ENCODE data around the gene RBBP6.
"Not testable (repeated sequence)": the region's sequence is repeated elsewhere in the genome, so short reads cannot be mapped to it uniquely, and the experiment has no call there.

The RBBP6 gene

DNA sequence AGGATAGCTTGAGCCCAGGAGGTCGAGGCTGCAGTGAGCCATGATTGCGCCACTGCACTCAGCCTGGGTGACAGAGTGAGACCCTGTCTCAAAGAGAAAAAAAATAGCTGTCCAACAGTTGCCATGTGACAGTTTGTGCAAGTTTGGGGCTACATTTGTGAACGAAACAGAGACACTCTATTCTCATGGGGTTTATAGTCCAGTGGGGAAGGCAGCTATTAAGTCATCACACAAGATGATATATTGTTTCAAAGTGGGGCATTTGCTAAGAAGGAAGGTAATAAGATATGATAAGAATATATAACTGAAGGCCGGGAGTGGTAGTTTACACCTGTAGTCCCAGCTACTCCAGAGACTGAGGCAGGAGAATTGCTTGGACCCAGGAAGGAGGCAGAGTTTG lies 73.3 kb downstream of the RBBP6 start:
- in situ Hi-C loops (cut with HindIII; ENCODE audit: low pct_ligation_motif_present, low sequenced_read_pairs): no loop called here
- TF ChIP-seq CTCF (IDR thresholded peaks at IDR 0.05; ENCODE audit: low read depth, low read length, missing control alignments): no peak
- Histone ChIP-seq H3K4me3 (ENCODE audit: low read depth, low read length) (no peak overlapping the region), H3K27ac (no peak overlapping the region), H3K36me3 (replicated peaks) (no peaks in the 10 kb centered on the region), H3K27me3 (replicated peaks) (peaks cover 10% of the 10 kb centered on the region)
- DNase-seq: no peak

DNA sequence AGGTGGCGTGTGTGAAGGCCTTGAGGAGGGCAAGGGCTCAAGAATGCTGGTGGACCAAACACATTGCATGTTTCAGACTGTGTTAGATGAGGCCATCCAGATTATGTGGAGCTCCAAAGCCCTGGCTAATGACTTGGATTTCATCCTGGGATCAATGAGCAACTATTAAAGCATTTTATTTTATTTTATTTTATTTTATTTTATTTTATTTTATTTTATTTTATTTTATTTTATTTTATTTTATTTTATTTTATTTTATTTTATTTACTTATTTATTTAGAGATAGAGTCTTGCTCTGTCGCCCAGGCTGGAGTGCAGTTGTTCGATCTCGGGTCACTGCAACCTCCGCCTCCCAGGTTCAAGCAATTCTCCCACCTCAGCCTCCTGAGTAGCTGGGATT lies 73.9 kb downstream of the RBBP6 start:
- H3K4me3 ChIP-seq (ENCODE audit: low read depth, low read length); H3K36me3 ChIP-seq (replicated peaks); H3K27me3 ChIP-seq (replicated peaks); DNase-seq; H3K27ac ChIP-seq; in situ Hi-C loops (cut with HindIII; ENCODE audit: low pct_ligation_motif_present, low sequenced_read_pairs): not testable (repeated sequence)

DNA sequence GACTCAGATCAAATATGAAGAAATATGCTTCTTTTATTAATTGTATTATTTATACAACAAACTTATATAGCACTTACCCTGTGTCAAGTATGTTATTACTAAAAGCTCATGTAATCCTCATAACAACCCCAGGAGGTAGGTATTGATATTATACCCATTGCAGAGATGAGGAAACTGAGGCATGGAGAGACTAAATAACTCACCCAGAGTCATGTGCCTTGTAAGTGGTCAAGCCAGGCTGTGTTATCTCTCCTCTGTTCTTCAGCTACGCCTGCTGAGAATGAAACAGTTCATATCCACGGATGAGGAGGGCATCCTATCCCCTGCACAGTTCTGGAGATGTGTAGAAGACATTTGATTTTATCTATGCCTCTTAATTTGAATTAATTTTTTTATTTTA lies 78.1 kb downstream of the RBBP6 start:
- in situ Hi-C loops (cut with HindIII; ENCODE audit: low pct_ligation_motif_present, low sequenced_read_pairs): no loop called here
- H3K36me3 ChIP-seq (replicated peaks): no peaks in the 10 kb centered on the region
- no peak for TF ChIP-seq CTCF (IDR thresholded peaks at IDR 0.05; ENCODE audit: low read depth, low read length, missing control alignments)
- no peaks in the 10 kb centered on the region for H3K27me3 ChIP-seq (replicated peaks)
- H3K27ac ChIP-seq: no peak overlapping the region
- DNase-seq: no peak
- H3K4me3 ChIP-seq (ENCODE audit: low read depth, low read length): no peak overlapping the region

Measured in brain microvascular endothelial cell (primary cell).